HG03558 (cell line): Measurements from ENCODE around the gene LCN10.

Source experiments
- ATAC-seq: cut with Tn5 transposase; IDR thresholded peaks from one replicate; pipeline ENCODE4 v1.9.1; 2021; ENCODE audit warnings: moderate number of reproducible peaks; ENCODE audit not compliant: unreplicated experiment; ENCODE audit errors: extremely low read depth

Gene LCN10

GRCh38 chr9:136692185-136693134 lies 50.3 kb downstream of the LCN10 start:
- no peak for ATAC-seq

GRCh38 chr9:136691316-136692184 lies 51.2 kb downstream of the LCN10 start:
- no peak for ATAC-seq

DNA sequence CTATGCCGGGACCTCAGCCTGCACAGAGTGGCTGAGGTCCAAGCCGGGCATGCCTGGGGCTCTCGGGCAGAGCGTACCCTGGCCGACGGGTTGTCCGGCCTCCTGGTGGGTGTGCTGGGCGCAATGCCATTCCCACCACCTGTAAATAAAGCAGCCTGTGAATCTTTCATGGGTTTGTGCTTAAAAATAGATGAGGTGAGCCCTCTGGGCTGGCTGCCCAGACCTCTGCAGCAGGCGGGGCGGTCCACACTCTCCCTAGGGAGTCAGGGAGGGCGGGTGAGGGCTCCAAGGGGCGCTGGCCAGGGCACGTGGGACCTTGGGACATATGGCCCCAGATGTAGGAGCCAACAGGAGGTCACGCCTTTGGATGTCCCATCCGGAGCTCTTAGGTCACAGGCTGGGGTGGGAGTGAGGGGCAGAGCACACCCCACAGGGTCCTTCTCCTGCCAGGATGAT lies 51.9 kb downstream of the LCN10 start:
- no peak for ATAC-seq

DNA sequence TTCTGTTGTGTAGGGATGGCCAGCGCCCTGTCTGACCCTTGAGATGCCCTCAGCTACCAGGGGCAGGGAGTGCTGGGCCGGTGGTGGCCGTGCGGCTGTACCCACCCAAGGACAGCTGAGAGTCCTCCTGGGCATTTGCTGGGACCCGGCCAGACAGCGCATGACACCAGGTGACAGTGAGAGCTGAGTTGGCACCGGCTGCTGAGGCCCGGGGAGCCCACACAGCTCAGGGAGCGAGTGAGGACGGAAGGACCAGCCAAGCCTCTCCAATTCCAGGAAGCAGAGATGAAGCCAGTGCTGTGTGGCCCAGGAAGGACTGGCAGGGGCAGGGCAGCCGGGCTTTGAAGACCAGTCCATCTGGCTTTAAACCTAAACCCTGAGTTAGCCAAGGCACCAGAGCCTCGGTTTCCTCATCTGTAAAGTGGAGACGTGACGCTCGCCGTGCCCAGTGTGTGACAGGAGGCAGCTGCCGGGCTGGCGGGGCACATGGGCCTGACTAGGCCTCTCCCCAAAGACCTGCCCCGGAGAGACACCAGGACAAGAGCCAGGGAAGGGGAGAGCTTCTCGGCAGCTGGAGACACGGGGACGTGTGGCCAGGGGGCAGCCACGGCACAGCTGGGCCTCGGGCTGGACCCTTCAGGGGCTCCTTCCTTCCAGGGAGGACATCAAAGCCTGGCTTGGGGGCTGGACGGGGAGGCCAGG lies 52.5 kb downstream of the LCN10 start:
- no peak for ATAC-seq

- ATAC-seq, result no peak
Observed at GRCh38 chr9:136689108-136689460, 53.7 kb downstream of the LCN10 start.

- no peak for ATAC-seq
Observed at GRCh38 chr9:136688274-136689107, 54.2 kb downstream of the LCN10 start.
